AG04450 (cell line): ENCODE measurements around the gene ATP10B. TPM values are rescaled to one million over a fixed set of nuclear protein-coding genes. Genes with fewer than 3 reads are reported as not detected.

Experiments
- CTCF ChIA-PET: fragments of 300-600, 350-600 bp; formaldehyde crosslinking; extraction: SDS; loops from one replicate; lab custom pipeline; 2022; ENCODE audit warnings: antibody characterized with exemption, inconsistent platforms; lab: Charles Lee
- POLR2A ChIA-PET: fragments of 350-600 bp; formaldehyde crosslinking; extraction: SDS; loops from one replicate; lab custom pipeline; 2021; ENCODE audit warnings: antibody characterized with exemption, inconsistent platforms; lab: Yijun Ruan, JAX
- DNase-seq: peaks from one replicate; pipeline ENCODE4 v3.0.0-alpha.2; 2011; ENCODE audit warnings: low read depth, low spot score
- H3K27ac ChIP-seq: one replicate; pipeline ENCODE4 v1.5.1; 2012; ENCODE audit warnings: low read depth, low read length, control low read depth
- H3K27me3 ChIP-seq: one replicate; pipeline ENCODE4 v1.6.0; 2012; ENCODE audit warnings: low read length; ENCODE audit not compliant: control insufficient read depth, insufficient read depth
- H3K4me3 ChIP-seq: 2 replicates; pipeline ENCODE4 v1.5.1; 2011; ENCODE audit warnings: mild to moderate bottlenecking, low read depth, low read length, control low read depth
- H3K9me3 ChIP-seq: 2 replicates; pipeline ENCODE4 v1.5.1; 2012; ENCODE audit warnings: low read length; ENCODE audit not compliant: control insufficient read depth, insufficient read depth
- polyA plus RNA-seq: library from polyadenylated mRNA; depleted of rRNA; stranded (reverse); fragments of >200 nt; gene quantifications from 2 replicates; pipeline ENCODE4 v1.2.3, GENCODE V29; 2011
- TF ChIP-seq, protein P1 (sequence below): IDR thresholded peaks from 2 replicates; pipeline ENCODE4 v1.5.1; 2011; ENCODE audit warnings: low read depth, low read length, control low read depth, inconsistent platforms

Gene ATP10B
- polyA plus RNA-seq, 1 experiment = not detected

DNA sequence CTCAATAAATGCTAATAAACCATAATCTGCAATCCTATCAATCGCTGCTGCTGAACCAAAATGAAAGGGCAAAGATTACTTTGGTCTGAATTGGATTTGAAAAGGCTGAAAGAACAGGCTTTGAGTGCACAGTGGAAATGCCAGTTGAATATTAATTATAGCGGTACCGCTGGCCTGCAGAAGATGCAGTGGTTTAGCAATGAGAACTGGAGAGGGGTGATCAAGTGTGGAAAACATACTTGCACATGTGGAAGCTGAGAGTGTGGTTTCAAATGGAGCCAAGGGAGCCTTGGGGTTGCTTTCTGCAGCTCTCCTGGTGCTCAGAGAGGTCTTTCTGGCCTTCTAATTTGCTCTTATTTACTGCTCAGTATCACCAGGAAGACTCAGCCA, 296.4 kb downstream of the ATP10B start:
- DNase-seq = no peak
- no peak overlapping the region for H3K4me3 ChIP-seq
- peaks cover 3% of the 10 kb centered on the region for H3K27me3 ChIP-seq
- TF ChIP-seq, protein P1, sequence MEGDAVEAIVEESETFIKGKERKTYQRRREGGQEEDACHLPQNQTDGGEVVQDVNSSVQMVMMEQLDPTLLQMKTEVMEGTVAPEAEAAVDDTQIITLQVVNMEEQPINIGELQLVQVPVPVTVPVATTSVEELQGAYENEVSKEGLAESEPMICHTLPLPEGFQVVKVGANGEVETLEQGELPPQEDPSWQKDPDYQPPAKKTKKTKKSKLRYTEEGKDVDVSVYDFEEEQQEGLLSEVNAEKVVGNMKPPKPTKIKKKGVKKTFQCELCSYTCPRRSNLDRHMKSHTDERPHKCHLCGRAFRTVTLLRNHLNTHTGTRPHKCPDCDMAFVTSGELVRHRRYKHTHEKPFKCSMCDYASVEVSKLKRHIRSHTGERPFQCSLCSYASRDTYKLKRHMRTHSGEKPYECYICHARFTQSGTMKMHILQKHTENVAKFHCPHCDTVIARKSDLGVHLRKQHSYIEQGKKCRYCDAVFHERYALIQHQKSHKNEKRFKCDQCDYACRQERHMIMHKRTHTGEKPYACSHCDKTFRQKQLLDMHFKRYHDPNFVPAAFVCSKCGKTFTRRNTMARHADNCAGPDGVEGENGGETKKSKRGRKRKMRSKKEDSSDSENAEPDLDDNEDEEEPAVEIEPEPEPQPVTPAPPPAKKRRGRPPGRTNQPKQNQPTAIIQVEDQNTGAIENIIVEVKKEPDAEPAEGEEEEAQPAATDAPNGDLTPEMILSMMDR = no peak
- H3K27ac ChIP-seq = no peak overlapping the region
- POLR2A ChIA-PET = no interaction called here
- no peaks in the 10 kb centered on the region for H3K9me3 ChIP-seq
- CTCF ChIA-PET = no interaction called here

DNA sequence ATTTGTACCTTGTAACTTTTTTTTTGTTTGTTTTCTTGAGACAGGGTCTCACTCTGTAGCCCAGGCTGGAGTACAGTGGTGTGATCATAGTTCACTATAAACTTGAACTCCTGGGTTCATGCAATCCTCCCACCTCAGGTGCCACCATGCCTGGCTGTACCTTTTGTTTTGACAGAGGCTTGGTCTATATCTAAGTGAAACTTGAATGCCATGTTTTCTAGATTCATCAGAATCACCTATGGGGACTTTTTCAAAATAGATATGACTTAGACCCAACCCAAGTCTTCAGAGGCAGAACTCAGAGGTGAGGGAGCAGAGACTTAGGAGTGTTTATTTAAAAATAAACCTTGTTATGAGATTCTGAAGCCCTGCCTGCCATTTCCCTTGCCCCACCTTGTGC, 301.9 kb downstream of the ATP10B start:
- TF ChIP-seq, protein P1 = no peak
- ChIA-PET CTCF (no interaction called here), POLR2A (no interaction called here)
- H3K4me3 ChIP-seq = no peak overlapping the region
- H3K27me3 ChIP-seq = no peaks in the 10 kb centered on the region
- no peak overlapping the region for H3K27ac ChIP-seq
- DNase-seq = no peak
- H3K9me3 ChIP-seq = no peaks in the 10 kb centered on the region

DNA sequence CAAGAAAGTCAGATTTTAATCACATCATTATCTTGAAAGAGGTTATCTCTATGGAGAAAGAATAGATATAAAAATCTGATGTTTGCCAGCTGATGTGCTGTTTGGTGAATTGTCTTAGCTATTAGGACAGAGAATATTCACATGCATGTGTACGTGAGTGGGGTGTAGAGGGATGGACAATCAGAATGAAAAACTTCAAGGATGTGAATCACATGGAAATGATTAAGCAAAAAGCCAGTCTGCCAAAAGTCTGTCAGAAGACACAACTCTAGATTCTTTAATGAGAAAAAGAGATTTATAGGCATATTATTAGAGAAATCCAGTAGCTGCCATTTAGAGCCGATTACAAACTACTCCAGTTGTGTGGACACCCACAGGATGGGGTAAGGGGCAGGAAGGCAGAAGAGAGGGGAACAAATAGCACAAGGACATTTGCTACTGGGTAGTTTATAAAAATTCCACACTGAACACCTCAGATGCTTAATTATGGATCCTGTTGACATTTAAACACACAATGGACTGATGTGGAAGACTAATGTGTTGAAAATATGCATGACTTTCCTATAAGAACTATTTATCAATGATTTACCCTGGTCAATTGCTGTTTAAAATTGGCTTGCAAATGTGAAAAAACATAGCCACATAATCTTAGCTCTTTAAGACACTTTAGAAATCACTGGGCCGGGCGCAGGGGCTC, 302.9 kb downstream of the ATP10B start:
- H3K9me3 ChIP-seq = no peaks in the 10 kb centered on the region
- CTCF ChIA-PET = no interaction called here
- H3K27me3 ChIP-seq = no peaks in the 10 kb centered on the region
- H3K27ac ChIP-seq = no peak overlapping the region
- TF ChIP-seq, protein P1 = no peak
- POLR2A ChIA-PET = no interaction called here
- no peak overlapping the region for H3K4me3 ChIP-seq
- DNase-seq = no peak

DNA sequence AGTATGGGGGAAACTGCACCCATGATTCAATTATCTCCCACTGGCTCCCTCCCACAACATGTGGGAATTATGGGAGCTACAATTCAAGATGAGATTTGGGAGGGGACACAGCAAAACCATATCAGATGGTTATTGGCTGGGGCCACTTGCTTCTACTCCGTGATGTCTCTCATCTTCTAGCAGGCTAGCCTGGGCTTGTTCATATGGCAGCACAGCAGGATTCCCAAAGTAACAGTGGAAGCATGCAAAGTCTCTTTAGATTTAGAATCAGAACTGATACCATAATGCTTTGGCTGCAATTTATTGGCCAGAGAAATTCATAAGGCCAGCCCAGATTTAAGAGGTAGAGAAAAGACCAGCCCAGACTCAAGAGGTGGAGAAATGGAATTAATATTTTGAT, 304.1 kb downstream of the ATP10B start:
- Histone ChIP-seq H3K27me3 (no peaks in the 10 kb centered on the region), H3K4me3 (no peak overlapping the region), H3K9me3 (no peaks in the 10 kb centered on the region), H3K27ac (no peak overlapping the region)
- POLR2A ChIA-PET = no interaction called here
- CTCF ChIA-PET = no interaction called here
- DNase-seq = no peak
- TF ChIP-seq, protein P1 = no peak

- Histone ChIP-seq H3K4me3 (no peak overlapping the region), H3K9me3 (no peaks in the 10 kb centered on the region), H3K27ac (no peak overlapping the region), H3K27me3 (no peaks in the 10 kb centered on the region)
- ChIA-PET POLR2A (no interaction called here), CTCF (no interaction called here)
- TF ChIP-seq, protein P1 = no peak
- DNase-seq = no peak
These were observed 304.9 kb downstream of the ATP10B start for GRCh38 chr5:160547061-160547460.
